PFSK-1 (cell line): ENCODE data around the gene CSPG5.

Experiments
- FOXP2 ChIP-seq: optimal IDR thresholded peaks from 2 replicates; pipeline ENCODE3; 2011; ENCODE audit warnings: borderline replicate concordance, control low read depth, inconsistent platforms; ENCODE audit not compliant: insufficient read depth; ENCODE audit errors: extremely low read length, extremely low read depth
- POLR2AphosphoS5 ChIP-seq: IDR thresholded peaks from 2 replicates; pipeline ENCODE4 v1.6.1; 2012; ENCODE audit warnings: low read depth, mild to moderate bottlenecking, control low read depth, low read length, moderate library complexity
- REST ChIP-seq, 2 experiments: IDR thresholded peaks; 2 replicates each; pipeline versions ENCODE4 v1.6.1 to v1.8.0; 2011 to 2012; ENCODE audit warnings: low read depth in 2 of 2, low read length in 2 of 2, control low read depth in 1 of 2, inconsistent platforms in 1 of 2, mild to moderate bottlenecking in 1 of 2, moderate library complexity in 1 of 2; ENCODE audit not compliant: insufficient read depth in 1 of 2
- SIN3A ChIP-seq: IDR thresholded peaks from 2 replicates; pipeline ENCODE4 v1.6.1; 2012; ENCODE audit warnings: mild to moderate bottlenecking, low read length, moderate library complexity, borderline replicate concordance; ENCODE audit not compliant: insufficient read depth
- TAF1 ChIP-seq: IDR thresholded peaks from 2 replicates; pipeline ENCODE4 v1.6.1; 2012; ENCODE audit warnings: low read length, control low read depth, borderline replicate concordance; ENCODE audit not compliant: insufficient read depth

The CSPG5 gene

GRCh38 chr3:47513125-47513929 is 65.3 kb downstream of the CSPG5 start, which contains the start of gene ELP6:
TSS of gene ELP6 (minus strand) at chr3:47513712. CDS start at chr3:47513590, 122 bp downstream.
- TF ChIP-seq SIN3A = no peak
- TF ChIP-seq TAF1 = peak; percentile 23
- TF ChIP-seq POLR2AphosphoS5 = peak; percentile 79; the same call in 1 of the 2 replicates
- no peak for TF ChIP-seq REST (IDR thresholded peaks at IDR 0.05; ENCODE audit: insufficient read depth in 1 of 2, low read depth in 2 of 2, low read length in 2 of 2)
- peak; percentile 61 for TF ChIP-seq FOXP2

DNA sequence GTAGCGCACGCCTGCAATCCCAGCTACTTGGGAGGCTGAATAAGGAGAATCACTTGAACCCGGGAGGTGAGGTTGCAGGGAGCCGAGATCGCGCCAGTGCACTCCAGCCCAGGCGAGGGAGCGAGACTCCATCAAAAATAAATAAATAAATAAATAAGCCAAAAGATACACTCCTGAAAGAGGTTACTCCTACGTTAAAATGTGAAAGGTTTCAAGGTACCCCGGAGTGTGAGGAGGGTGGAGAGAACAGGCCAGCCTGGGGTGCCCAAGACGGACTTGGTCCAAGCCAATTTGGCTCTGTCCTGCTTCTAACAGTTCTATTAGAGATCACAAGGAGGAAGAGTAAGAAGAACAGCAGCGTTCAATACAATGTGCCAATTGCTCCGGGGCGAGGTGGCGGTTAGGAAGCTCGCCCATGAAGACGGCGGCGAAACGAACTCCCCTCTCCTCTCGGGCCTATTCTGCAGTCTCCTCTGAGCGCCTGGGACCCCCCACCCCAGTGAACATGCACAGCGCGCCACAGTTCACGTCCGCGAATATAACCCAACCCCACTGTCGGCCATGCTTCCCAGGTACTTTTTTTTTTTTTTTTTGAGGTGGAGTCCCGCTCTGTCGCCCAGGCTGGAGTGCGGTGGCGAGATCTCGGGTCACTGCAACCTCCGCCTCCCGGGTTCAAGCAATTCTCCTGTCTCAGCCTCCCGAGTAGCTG is 66.1 kb downstream of the CSPG5 start:
- no peak for TF ChIP-seq REST (IDR thresholded peaks at IDR 0.05; ENCODE audit: insufficient read depth in 1 of 2, low read depth in 2 of 2, low read length in 2 of 2)
- TF ChIP-seq POLR2AphosphoS5 = no peak; the same call in 1 of the 2 replicates
- TF ChIP-seq TAF1 = no peak
- no peak for TF ChIP-seq SIN3A
- TF ChIP-seq FOXP2 = no peak
